Epithelial cell of esophagus (primary cell): ENCODE results near the gene RTP5.

ENCODE experiments used
- DNase-seq: peaks from one replicate; pipeline ENCODE4 v3.0.0; 2010; ENCODE audit warnings: low read depth
- H3K4me3 ChIP-seq: 2 replicates; pipeline ENCODE4 v1.5.1; 2011; ENCODE audit warnings: mild to moderate bottlenecking, low read length, control low read depth
- CTCF ChIP-seq: IDR thresholded peaks from 2 replicates; pipeline ENCODE4 v1.5.1; 2011; ENCODE audit warnings: low read depth, mild to moderate bottlenecking, low read length, control low read depth, inconsistent platforms; ENCODE audit not compliant: insufficient read depth; ENCODE audit errors: missing control alignments

The RTP5 gene

GRCh38 chr2:241846406-241846805 lies 23.1 kb upstream of the RTP5 start:
- TF ChIP-seq CTCF: no peak
- H3K4me3 ChIP-seq: no peak overlapping the region
- no peak for DNase-seq

- DNase-seq: no peak
- TF ChIP-seq CTCF: no peak
- no peak overlapping the region for H3K4me3 ChIP-seq
These were observed 20.5 kb upstream of the RTP5 start for GRCh38 chr2:241848761-241849615.

- no peak overlapping the region for H3K4me3 ChIP-seq
- TF ChIP-seq CTCF: no peak
- no peak for DNase-seq
These were observed 19.6 kb upstream of the RTP5 start for GRCh38 chr2:241849616-241850543.

- DNase-seq: no peak
- TF ChIP-seq CTCF: no peak
- H3K4me3 ChIP-seq: no peak overlapping the region
These were observed 18.8 kb upstream of the RTP5 start for GRCh38 chr2:241850544-241851324.

GRCh38 chr2:241851325-241852115 lies 18.0 kb upstream of the RTP5 start:
- no peak for TF ChIP-seq CTCF
- no peak overlapping the region for H3K4me3 ChIP-seq
- DNase-seq: no peak

GRCh38 chr2:241852116-241852980 lies 17.2 kb upstream of the RTP5 start:
- no peak overlapping the region for H3K4me3 ChIP-seq
- DNase-seq: no peak
- TF ChIP-seq CTCF: no peak
